K562 (cell line): ENCODE measurements around the gene BCHE. TPM values are rescaled to one million over a fixed set of nuclear protein-coding genes. Genes with fewer than 3 reads are reported as not detected.

Experiments used
- ATAC-seq: fragments of 200-7000 bp; cut with Tn5 transposase; 3 replicates; pipeline ENCODE4 v1.9.1; 2020; ENCODE audit warnings: moderate library complexity
- BruUV-seq: library from RNA; stranded (reverse); fragments of 400-500 nt; replicated peaks from 2 replicates; lab custom pipeline; 2021; lab: Mats Ljungman, UMichigan
- CTCF ChIA-PET: fragments of 300-600 bp; formaldehyde crosslinking; extraction: SDS; loops from one replicate; lab custom pipeline; 2021; ENCODE audit warnings: low intra/inter-chr PET ratio; lab: Yijun Ruan, JAX
- POLR2A ChIA-PET: fragments of 300-600, 350-650 bp; sonication (Branson Sonifier 250); formaldehyde crosslinking; extraction: SDS; loops from one replicate; lab custom pipeline; 2021; ENCODE audit warnings: antibody characterized with exemption, inconsistent platforms; lab: Yijun Ruan, JAX
- DNase-seq, 4 experiments: peaks; one replicate each; pipeline versions ENCODE4 v3.0.0 to v3.0.0-alpha.2; 2011 to 2018; ENCODE audit warnings: low spot score in 3 of 4, mixed read lengths in 3 of 4; ENCODE audit errors: extremely low read depth in 1 of 4
- FAIRE-seq: peaks from 2 replicates; lab custom pipeline; 2011; peaks lifted over from hg19 to GRCh38; lab: Jason Lieb, UNC
- H2AFZ ChIP-seq: 2 replicates; pipeline ENCODE4 v1.6.0; 2011; ENCODE audit warnings: low read depth, low read length, control low read depth, inconsistent platforms
- H3K27ac ChIP-seq: fragments of 200-600 bp; 3 replicates; pipeline ENCODE4 v1.8.0; 2011; ENCODE audit warnings: low read depth, mild to moderate bottlenecking, control low read depth, inconsistent platforms, low read length, moderate library complexity, mixed read lengths; ENCODE audit errors: extremely low read depth
- H3K27me3 ChIP-seq, 2 experiments: fragments of 300-600 bp in 1 of 2; 2 replicates in 1 of 2; 3 replicates in 1 of 2; pipeline versions ENCODE4 v1.6.0 to v1.8.0; 2011; ENCODE audit warnings: inconsistent platforms in 2 of 2, low read length in 2 of 2, mild to moderate bottlenecking in 1 of 2, mixed read lengths in 1 of 2, moderate library complexity in 1 of 2; ENCODE audit not compliant: control insufficient read depth in 2 of 2, insufficient read depth in 2 of 2
- H3K36me3 ChIP-seq: fragments of 300-600 bp; 3 replicates; pipeline ENCODE4 v1.8.0; 2011; ENCODE audit warnings: mild to moderate bottlenecking, low read length, inconsistent platforms; ENCODE audit not compliant: control insufficient read depth, insufficient read depth
- H3K4me1 ChIP-seq, 2 experiments: fragments of 200-600 bp in 1 of 2; replicated peaks in 1 of 2; 2 replicates in 1 of 2; 3 replicates in 1 of 2; pipeline versions ENCODE4 v1.5.1 to v1.8.0; 2011; ENCODE audit warnings: inconsistent platforms in 2 of 2, low read length in 2 of 2, mild to moderate bottlenecking in 1 of 2, mixed read lengths in 1 of 2, moderate library complexity in 1 of 2; ENCODE audit not compliant: control insufficient read depth in 2 of 2, insufficient read depth in 2 of 2
- H3K4me2 ChIP-seq: 2 replicates; pipeline ENCODE4 v1.6.1; 2011; ENCODE audit warnings: low read length, control low read depth, inconsistent platforms, mixed read lengths; ENCODE audit not compliant: insufficient read depth
- H3K4me3 ChIP-seq: fragments of 200-600 bp; sonication (generic), shearing (Covaris generic); 2 replicates; pipeline ENCODE4 v1.5.1; 2016; ENCODE audit warnings: control low read depth, inconsistent platforms
- H3K79me2 ChIP-seq: fragments of 200-600 bp; 3 replicates; pipeline ENCODE4 v1.8.0; 2011; ENCODE audit warnings: low read length, inconsistent platforms; ENCODE audit not compliant: control insufficient read depth, insufficient read depth
- H3K9ac ChIP-seq, 2 experiments: 2 replicates each; pipeline versions ENCODE4 v1.6.0 to v1.6.1; 2011; ENCODE audit warnings: low read depth in 2 of 2, low read length in 2 of 2, control low read depth in 1 of 2, inconsistent platforms in 1 of 2, mild to moderate bottlenecking in 1 of 2, mixed read lengths in 1 of 2; ENCODE audit not compliant: insufficient read depth in 1 of 2
- H3K9me1 ChIP-seq: one replicate; pipeline ENCODE4 v1.6.0; 2011; ENCODE audit warnings: inconsistent platforms, mild to moderate bottlenecking, low read length, moderate library complexity; ENCODE audit not compliant: control insufficient read depth, insufficient read depth
- H3K9me3 ChIP-seq: replicated peaks from 2 replicates; pipeline ENCODE4 v1.5.1; 2011; ENCODE audit warnings: low read depth, low read length, inconsistent platforms; ENCODE audit not compliant: control insufficient read depth, insufficient read depth
- H4K20me1 ChIP-seq: replicated peaks from 2 replicates; pipeline ENCODE4 v1.6.1; 2011; ENCODE audit warnings: low read length, inconsistent platforms, mixed read lengths; ENCODE audit not compliant: control insufficient read depth, insufficient read depth
- MGA ChIP-seq: fragments of 450-650 bp; IDR thresholded peaks from 2 replicates; pipeline ENCODE4 v1.6.1; 2016; ENCODE audit warnings: mild to moderate bottlenecking, moderate library complexity
- MYC ChIP-seq, 2 experiments: fragments of 250-450 bp in 1 of 2; sonication (Bioruptor Pico) in 1 of 2; IDR thresholded peaks; 2 replicates each; pipeline versions ENCODE4 v1.5.1 to v1.6.1; 2012 to 2021; ENCODE audit warnings: low read depth in 2 of 2, borderline replicate concordance in 1 of 2, improper control_type of control experiment in 1 of 2, low read length in 1 of 2, mild to moderate bottlenecking in 1 of 2, moderate library complexity in 1 of 2
- ZBTB49 ChIP-seq: sonication (generic); formaldehyde crosslinking; IDR thresholded peaks from 2 replicates; pipeline ENCODE4 v1.8.0; 2022; ENCODE audit warnings: missing genetic modification reagents, mild to moderate bottlenecking, borderline replicate concordance
- ZNF551 ChIP-seq: fragments of 250-450 bp; sonication (Bioruptor Pico); IDR thresholded peaks from 2 replicates; pipeline ENCODE4 v1.5.0; 2021; ENCODE audit warnings: mild to moderate bottlenecking, moderate library complexity
- ZNF655 ChIP-seq: fragments of 250-450 bp; sonication (Bioruptor Pico); IDR thresholded peaks from 2 replicates; pipeline ENCODE4 v1.5.0; 2021
- ZNF699 ChIP-seq: fragments of 250-450 bp; sonication (Bioruptor Pico); IDR thresholded peaks from 2 replicates; pipeline ENCODE4 v1.8.0; 2021; ENCODE audit warnings: mild to moderate bottlenecking, moderate library complexity; ENCODE audit not compliant: insufficient replicate concordance
- WGBS: fragments of 100-300 bp; shearing (Covaris generic); methylation state at CpG from one replicate; pipeline ENCODE4 v1.1.6; 2016; ENCODE audit warnings: low coverage, mixed read lengths; ENCODE audit not compliant: insufficient coverage; ENCODE audit errors: missing lambda C conversion rate; 5-methylcytosine and 5-hydroxymethylcytosine counted together
- in situ Hi-C: fragments of 300-500 bp; cut with MboI; formaldehyde crosslinking; loops from 4 replicates; pipeline ENCODE4 v1.15.0; 2018; ENCODE audit warnings: inconsistent platforms, mixed read lengths
- intact Hi-C: fragments of 100-400 bp; cut with micrococcal nuclease; formaldehyde crosslinking; loops from 2 replicates; pipeline ENCODE4 v1.14.2; 2022
- polyA plus RNA-seq, 8 experiments: library from polyadenylated mRNA; depleted of rRNA in 4 of 8; stranded (reverse) in 5 of 8; unstranded in 3 of 8; fragments of >200 nt; fragmentation: Nextera tagmentation in 2 of 8; fragmentation: Illumina TruSeq in 1 of 8; extraction: Ambion mirVana in 2 of 8; extraction: Trizol in 1 of 8; gene quantifications; 2 replicates each; pipeline versions ENCODE4 v1.2.1 to v1.2.3, GENCODE V29; 2011 to 2014; ENCODE audit warnings: inconsistent platforms in 1 of 8, missing spikeins in 1 of 8
- total RNA-seq, 7 experiments: library from RNA; depleted of rRNA in 6 of 7; stranded (reverse); fragments of >200 nt in 6 of 7; fragmentation: Illumina TruSeq in 2 of 7; extraction: Trizol in 2 of 7; gene quantifications; 2 replicates each; pipeline versions ENCODE4 v1.2.1 to v1.2.3, GENCODE V29; 2011 to 2021; ENCODE audit warnings: low replicate concordance in 1 of 7

The BCHE gene
- total and polyA plus RNA-seq, 9 of the 15 experiments (the other 6 are each of a cell fraction or from before 2014, with no cell fraction given) = 0.09 to 0.24 (median 0.12) TPM; not detected in 2

GRCh38 chr3:165725296-165725695, 111.9 kb downstream of the BCHE start:
- Histone ChIP-seq H3K79me2 (no peaks in the 10 kb centered on the region), H2AFZ (no peak overlapping the region), H3K9me3 (no peaks in the 10 kb centered on the region), H4K20me1 (no peaks in the 10 kb centered on the region), H3K27me3 (no peaks in the 10 kb centered on the region), H3K4me3 (no peak overlapping the region), H3K9ac (no peak overlapping the region), H3K27ac (no peak overlapping the region), H3K4me2 (no peak overlapping the region), H3K9me1 (no peaks in the 10 kb centered on the region), H3K36me3 (no peaks in the 10 kb centered on the region), H3K4me1 (no peaks in the 10 kb centered on the region)
- DNase-seq (no peak), FAIRE-seq (no peak), ATAC-seq (no peak)
- in situ Hi-C loops = no loop called here
- no TSS peak for BruUV-seq
- ChIA-PET CTCF (no interaction called here), POLR2A (no interaction called here)
- intact Hi-C loops = no loop called here
- no CpG with 5 or more reads among the region's 2 CpGs for WGBS
- TF ChIP-seq MGA (no peak), MYC (IDR thresholded peaks at IDR 0.05; ENCODE audit: low read depth, low read length) (no peak), MYC (CRISPR knock-in tag; IDR thresholded peaks at IDR 0.05; ENCODE audit: borderline replicate concordance, low read depth) (no peak), ZNF551 (no peak), ZNF655 (CRISPR knock-in tag) (no peak), ZBTB49 (no peak), ZNF699 (no peak)
